HG03159 (cell line): Measurements from ENCODE around the gene HLTF.
"Not testable (repeated sequence)": the region's sequence is repeated elsewhere in the genome, so short reads cannot be mapped to it uniquely, and the experiment has no call there.

Experiments used
- ATAC-seq: cut with Tn5 transposase; IDR thresholded peaks from one replicate; pipeline ENCODE4 v1.9.1; 2021; ENCODE audit warnings: mild to moderate bottlenecking, moderate library complexity; ENCODE audit not compliant: unreplicated experiment

HLTF gene

GRCh38 chr3:148992027-148992634 lies 94.2 kb downstream of the HLTF start:
- ATAC-seq = peak; percentile 30

- ATAC-seq = peak; percentile 83
Measured at GRCh38 chr3:148991219-148992026, 94.9 kb downstream of the HLTF start, which contains the start of gene GYG1. GYG1 (plus strand) TSS chr3:148991540; CDS start chr3:148991641, 101 bp downstream.

- peak; percentile 30 for ATAC-seq
Measured at GRCh38 chr3:148990236-148990635, 96.1 kb downstream of the HLTF start.

- not testable (repeated sequence) for ATAC-seq
Measured at GRCh38 chr3:148987551-148987950, 98.8 kb downstream of the HLTF start.

GRCh38 chr3:148981273-148981672 lies 105.1 kb downstream of the HLTF start:
- ATAC-seq = no peak
